Skeletal muscle cell (primary cell): ENCODE measurements around the gene PCNX1.
A peak's percentile ranks its signal among the peaks of the same experiment; 100 is the strongest.
"Not testable (repeated sequence)": the region's sequence is repeated elsewhere in the genome, so short reads cannot be mapped to it uniquely, and the experiment has no call there.

Experiments
- DNase-seq: peaks from one replicate; pipeline ENCODE4 v3.0.0-alpha.2; 2010; ENCODE audit warnings: low read depth
- H3K4me3 ChIP-seq: 2 replicates; pipeline ENCODE4 v1.5.1; 2011; ENCODE audit warnings: low read depth, mild to moderate bottlenecking, control low read depth, low read length, moderate library complexity

PCNX1 gene

GRCh38 chr14:71136386-71137060 is 229.3 kb downstream of the PCNX1 start:
- DNase-seq, result no peak
- no peak overlapping the region for H3K4me3 ChIP-seq

- H3K4me3 ChIP-seq, result no peak overlapping the region
- no peak for DNase-seq
Measured at GRCh38 chr14:71137536-71138447, 230.5 kb downstream of the PCNX1 start.

- DNase-seq, result no peak
- H3K4me3 ChIP-seq, result no peak overlapping the region
Measured at GRCh38 chr14:71138448-71139293, 231.4 kb downstream of the PCNX1 start.

- no peak for DNase-seq
- H3K4me3 ChIP-seq, result no peak overlapping the region
Measured at GRCh38 chr14:71139294-71139946, 232.2 kb downstream of the PCNX1 start.

- DNase-seq, result no peak
- no peak overlapping the region for H3K4me3 ChIP-seq
Measured at GRCh38 chr14:71140157-71140556, 232.9 kb downstream of the PCNX1 start.

- DNase-seq, result no peak
- no peak overlapping the region for H3K4me3 ChIP-seq
Measured at GRCh38 chr14:71141701-71142374, 234.6 kb downstream of the PCNX1 start.

- peak; percentile 87 for DNase-seq
- H3K4me3 ChIP-seq, result no peak overlapping the region
Measured at GRCh38 chr14:71142375-71143038, 235.2 kb downstream of the PCNX1 start.

- H3K4me3 ChIP-seq, result no peak overlapping the region
- DNase-seq, result peak; percentile 64
Measured at GRCh38 chr14:71143381-71144290, 236.4 kb downstream of the PCNX1 start.

GRCh38 chr14:71147335-71147734 is 240.1 kb downstream of the PCNX1 start:
- not testable (repeated sequence) for DNase-seq, H3K4me3 ChIP-seq

- H3K4me3 ChIP-seq, result no peak overlapping the region
- DNase-seq, result no peak
Measured at GRCh38 chr14:71148627-71149026, 241.4 kb downstream of the PCNX1 start.

- H3K4me3 ChIP-seq, result no peak overlapping the region
- DNase-seq, result no peak
Measured at GRCh38 chr14:71150737-71151136, 243.5 kb downstream of the PCNX1 start.

- no peak for DNase-seq
- no peak overlapping the region for H3K4me3 ChIP-seq
Measured at GRCh38 chr14:71155743-71156142, 248.5 kb downstream of the PCNX1 start.

- no peak for DNase-seq
- H3K4me3 ChIP-seq, result no peak overlapping the region
Measured at GRCh38 chr14:71163050-71163841, 256.0 kb downstream of the PCNX1 start.

- H3K4me3 ChIP-seq, result no peak overlapping the region
- no peak for DNase-seq
Measured at GRCh38 chr14:71163842-71164629, 256.8 kb downstream of the PCNX1 start.
